Measurements from ENCODE around the gene KLC4.
"Not testable (repeated sequence)": the region's sequence is repeated elsewhere in the genome, so short reads cannot be mapped to it uniquely, and the experiment has no call there.

Gene KLC4

GRCh38 chr6:43037197-43037596 is 22.2 kb upstream of the KLC4 start:
- no peak for FAIRE-seq

DNA sequence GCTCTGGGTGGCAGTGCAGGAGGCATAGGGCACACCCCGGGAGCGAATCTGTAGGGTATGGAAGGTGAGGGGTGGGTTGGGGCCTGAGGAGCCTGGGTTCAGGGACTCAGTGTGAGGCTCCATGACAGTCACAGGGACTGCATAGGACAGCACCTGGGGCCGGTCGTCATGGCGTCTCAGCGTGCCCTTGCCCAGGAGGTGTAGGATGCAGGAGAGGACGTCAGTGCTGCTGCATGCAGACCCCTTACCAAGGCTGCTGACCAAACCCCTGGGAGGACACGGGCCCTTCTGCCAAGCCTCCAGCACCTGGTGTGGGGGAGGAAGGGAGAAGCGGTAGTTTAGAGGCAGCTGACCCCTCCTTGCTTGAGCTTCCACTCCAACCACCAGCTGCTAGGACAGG is 21.7 kb upstream of the KLC4 start:
- FAIRE-seq = no peak

GRCh38 chr6:43038727-43039126 is 20.7 kb upstream of the KLC4 start:
- FAIRE-seq = no peak

GRCh38 chr6:43040542-43041257 is 18.7 kb upstream of the KLC4 start:
- no peak for FAIRE-seq

GRCh38 chr6:43041475-43041874 is 18.0 kb upstream of the KLC4 start:
- FAIRE-seq = not testable (repeated sequence)

GRCh38 chr6:43043310-43043709 is 16.1 kb upstream of the KLC4 start:
- no peak for FAIRE-seq

DNA sequence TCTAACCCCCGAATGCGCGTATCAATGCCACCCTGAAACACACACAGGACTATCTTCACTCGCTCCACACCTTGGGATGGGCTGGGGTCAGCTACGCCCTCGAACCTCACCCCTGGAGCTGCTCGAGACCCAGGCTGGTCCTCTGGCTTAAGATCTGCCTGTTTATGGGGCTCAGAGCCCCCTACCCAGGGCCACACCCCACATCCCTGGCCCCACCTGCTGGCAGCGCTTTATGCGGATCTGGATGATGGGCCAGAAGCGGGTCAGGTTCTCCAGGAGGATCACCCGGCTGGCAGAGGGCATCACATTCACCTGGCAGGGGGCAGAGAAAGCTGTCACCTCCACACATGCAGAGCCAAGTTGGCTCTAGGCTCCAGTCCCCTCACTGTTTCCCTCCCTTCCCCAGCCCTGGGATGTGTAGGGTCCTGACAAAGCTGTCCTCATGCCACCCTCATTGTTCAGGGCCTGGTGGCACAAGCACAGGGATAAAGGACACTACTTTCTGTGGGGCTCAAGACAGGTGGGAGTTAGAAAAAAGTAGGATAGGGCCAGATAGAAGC is 14.0 kb upstream of the KLC4 start:
- no peak for FAIRE-seq

DNA sequence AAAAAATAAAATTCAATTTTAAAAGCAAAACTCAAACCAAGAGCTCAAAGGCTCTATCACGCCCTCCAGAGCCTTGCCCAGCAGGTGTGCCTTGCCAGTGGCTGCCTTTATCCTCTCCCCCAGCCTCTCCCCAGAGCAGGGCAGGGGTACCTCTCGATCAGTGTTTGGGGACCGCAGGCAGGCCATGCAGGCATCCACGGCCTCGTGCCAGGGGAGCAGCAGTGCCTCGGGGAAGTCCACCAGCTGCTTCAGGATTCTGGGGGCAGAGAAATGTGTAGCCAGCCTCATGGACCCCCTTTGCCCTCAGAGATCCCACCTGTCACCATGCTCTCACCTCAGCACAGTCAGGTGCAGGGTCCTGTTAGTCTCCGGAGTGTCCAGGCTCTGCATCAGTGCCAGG is 11.4 kb upstream of the KLC4 start:
- no peak for FAIRE-seq

DNA sequence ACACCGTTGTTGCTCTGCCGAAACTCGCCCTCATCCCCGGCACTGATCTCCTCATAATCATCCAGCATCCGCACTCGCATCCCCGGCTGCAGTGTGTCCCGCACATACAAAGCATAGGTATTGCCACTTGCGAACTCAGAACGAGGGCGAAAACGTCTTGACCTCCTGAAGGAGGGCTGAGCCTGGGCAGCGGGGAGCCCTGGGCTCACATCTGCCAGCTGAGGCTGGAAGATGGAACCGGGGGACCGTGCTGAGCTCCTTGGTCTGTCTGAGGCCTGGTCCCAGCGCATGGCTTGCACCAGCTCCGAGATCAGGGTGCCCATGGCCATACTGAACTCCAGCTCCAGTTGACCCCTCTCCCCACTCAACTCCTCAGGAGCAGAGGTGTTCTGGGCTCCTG is 8.4 kb upstream of the KLC4 start:
- no peak for FAIRE-seq

DNA sequence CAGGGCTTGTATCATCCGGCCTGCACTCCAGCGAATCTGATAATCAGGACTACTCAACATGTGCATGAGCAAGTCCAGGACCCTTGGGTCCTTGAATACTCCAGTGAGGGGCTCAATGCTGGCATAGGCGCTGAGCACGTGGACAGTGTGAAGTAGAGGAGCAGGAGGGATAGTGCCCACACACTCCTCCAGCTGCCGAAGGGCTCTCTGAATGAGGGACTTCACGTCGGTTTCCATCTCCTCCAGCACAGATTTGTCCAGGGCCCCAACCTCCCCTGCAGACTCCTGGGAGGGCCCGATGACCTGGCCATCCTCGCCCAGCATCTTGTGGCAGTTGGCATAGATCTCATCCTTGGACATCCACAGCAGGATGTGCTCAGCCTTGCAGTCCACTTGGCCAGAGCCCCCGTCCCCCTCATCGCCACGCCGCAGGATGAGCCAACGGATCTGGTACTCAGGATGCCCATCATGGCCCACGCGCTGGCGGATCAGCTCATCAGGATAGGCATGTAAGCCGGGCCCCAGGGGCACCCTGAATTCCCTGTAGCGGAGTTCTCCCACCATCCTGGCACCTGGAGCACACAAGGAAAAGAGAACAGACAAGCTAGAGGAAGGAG is 7.1 kb upstream of the KLC4 start:
- no peak for FAIRE-seq

DNA sequence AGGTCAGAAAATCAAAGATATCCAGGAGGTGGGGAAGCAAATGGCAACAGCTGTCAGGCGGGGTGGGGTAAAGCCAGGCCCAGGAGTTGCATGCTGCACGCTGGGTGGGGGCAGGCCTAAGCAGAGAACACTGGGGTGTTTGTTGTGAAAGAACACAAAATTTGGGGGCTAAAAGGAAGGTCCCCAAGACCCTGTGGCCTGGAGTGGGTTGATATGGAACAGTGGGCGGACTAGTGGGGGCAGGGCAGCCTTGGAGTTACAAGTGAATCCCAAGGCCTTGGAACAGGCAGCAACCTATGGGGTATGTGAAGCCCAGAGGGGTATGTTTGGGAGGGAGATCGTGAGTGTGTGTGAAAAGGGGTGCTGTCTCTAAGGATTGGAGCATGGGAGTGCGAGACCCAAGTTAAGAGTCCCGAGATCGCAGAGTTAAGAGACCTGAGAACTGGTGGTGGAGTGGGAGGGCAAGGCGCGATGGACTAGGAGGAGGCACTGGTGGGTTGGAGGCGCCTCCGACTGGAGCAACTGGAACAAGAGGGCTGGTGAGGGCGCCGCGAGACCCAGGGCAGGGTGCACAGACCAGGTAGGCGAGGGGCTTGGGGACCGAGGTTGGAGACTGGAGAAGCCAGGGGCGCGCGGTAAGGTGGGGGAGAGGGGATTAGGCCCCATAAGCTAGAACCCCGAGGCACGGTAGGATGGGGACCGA is 6.4 kb upstream of the KLC4 start:
- FAIRE-seq = no peak

DNA sequence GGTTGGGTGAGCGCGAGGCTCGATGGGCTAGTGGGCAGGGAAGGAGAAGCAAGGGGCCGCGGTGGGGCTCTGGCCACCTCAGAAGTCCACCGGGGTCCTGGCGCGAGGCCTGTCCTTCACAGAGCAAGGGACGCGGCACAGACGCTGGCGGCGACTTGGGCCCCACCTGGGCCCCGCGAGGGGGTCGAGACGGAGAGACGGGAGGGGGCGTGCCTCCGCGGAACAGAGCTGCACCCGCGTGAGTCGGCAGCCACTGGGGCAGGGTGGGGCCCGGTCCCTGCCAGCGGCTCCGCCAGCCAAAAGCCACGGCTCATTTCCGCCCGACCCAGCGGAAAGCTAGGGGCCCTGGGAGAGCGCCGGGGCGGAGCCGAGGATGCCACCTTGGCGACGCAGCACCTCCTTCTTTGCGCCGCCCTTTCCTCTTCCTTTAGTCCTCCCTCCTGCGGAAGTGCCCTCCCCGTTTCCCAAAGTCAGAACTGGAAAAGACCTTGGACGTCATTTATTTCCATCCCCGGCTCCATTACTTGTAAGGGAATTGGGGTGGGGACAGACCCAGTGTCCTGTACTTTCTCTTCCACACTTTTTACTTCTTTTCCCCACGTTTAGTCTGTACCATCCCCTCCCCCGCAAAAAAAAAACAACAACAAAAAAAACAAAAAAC is 5.8 kb upstream of the KLC4 start, which contains the start of gene CUL7:
TSS of gene CUL7 (minus strand) at position 307 of the 661 bp plus-strand sequence. CDS start 1,063 bp downstream, outside the sequence.
- peak; percentile 72 for FAIRE-seq

DNA sequence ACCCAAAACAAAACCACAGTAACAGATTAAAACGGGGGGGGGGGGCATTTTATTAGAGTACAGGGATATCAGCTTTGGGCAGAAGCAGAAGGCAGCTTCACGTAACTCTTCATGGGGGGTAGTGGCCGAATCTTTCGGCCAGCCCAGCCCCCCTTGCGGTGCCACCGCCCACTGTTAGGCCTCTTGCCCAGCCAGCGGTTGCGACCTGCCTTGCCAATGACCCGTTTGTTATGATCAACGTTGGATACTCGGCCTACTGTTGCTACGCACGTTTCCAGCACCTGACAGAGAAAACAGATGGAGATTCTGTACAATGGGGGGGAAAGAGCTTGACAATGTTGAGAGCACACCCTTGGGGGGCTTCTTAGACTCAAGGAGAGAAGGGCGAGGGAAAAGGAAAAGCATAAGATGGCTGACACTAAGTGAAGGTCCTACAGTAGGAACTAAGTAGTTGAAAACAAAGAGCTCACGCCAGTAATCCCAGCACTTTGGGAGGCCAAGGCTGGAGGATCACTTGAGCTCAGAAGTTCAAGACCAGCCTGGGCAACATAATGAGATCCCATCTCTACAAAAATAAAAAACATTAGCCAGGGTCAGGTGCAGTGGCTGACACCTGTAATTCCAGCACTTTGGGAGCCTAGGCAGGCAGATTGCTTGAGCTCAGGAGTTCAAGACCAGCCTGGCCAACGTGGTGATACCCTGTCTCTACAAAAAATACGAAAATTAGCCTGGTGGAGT is 5.1 kb upstream of the KLC4 start:
- FAIRE-seq = no peak

GRCh38 chr6:43055966-43056365 is 3.5 kb upstream of the KLC4 start:
- FAIRE-seq = no peak

DNA sequence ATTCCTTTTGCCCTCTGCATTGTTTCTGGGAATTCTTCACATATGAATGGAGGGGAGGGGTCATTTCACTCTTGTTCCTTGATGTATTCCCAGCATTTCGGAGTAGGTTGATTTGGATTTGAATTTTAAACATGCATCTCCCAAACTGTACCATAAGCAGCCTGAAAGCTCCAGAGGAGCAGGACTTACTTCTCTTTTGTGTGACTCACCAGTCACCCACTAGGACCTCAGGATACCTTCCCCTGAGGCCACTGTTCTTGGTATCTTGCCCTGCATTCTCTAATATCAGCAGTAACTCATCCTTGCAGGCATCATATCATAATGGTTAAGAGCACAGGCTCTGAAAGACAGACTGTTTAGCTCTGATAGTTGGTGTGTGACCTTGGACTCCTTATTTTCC is 900 bp upstream of the KLC4 start:
- FAIRE-seq = no peak

DNA sequence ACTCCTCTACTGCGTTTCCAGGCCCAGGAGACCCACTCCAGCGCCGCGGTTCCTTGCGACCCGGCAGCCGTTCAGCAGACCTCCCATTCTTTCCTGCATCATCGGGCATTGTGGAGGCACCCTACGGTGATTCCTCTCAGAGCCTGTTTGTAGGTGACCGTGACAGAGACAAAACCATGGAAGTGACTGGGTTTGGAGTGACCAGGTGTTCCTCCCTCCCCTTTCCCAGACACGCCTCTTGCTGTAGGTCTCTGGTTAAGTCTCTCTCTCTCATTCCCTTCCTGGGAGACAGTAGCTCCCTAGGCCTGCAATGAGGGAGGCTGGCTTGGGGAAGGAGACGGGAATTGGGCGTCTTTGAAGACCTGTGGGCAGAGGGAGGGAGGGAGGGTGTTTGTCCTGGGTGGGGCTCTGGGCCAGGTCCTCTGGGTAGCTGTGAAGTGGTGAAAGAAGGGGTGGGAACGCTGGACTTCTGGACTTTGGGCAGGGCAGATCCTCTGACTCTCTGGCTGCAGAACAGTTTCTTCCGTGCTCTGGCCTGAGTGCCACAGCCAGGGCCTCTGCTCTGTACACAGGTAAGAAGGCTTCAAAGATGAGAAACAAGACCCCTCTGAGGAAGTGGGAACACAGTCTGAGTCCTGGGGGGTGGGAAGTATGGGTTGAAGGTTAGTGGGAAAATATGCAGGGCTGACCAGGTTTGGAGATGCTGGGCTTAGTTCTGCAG is 763 bp downstream of the KLC4 start:
- FAIRE-seq = no peak

GRCh38 chr6:43060755-43061633 is 1.6 kb downstream of the KLC4 start:
- no peak for FAIRE-seq

DNA sequence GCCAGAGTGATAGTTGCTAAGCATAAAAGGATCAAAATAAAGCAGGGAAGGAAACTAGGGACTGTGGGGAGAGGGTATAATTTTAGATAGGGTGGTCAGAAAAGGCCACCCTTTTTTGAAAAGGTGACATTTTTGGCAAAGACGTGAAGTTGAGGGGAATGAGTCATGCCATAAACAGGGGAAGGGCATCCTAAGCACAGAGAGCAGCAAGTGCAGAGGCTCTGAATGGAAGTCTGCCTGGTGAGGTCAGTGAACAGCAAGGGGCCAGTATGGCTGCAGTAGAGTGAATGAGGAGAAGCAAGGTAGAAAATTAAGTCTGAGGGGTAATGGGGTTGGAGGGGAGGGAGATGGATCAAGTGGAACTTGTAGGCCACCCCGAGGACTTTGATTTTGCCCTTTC is 2.4 kb downstream of the KLC4 start:
- no peak for FAIRE-seq

GRCh38 chr6:43062818-43063217 is 3.4 kb downstream of the KLC4 start:
- FAIRE-seq = no peak

- FAIRE-seq = peak; percentile 77
Observed at GRCh38 chr6:43070028-43070632, 10.7 kb downstream of the KLC4 start.
